ENCODE data around the gene RETREG2.

The RETREG2 gene

DNA sequence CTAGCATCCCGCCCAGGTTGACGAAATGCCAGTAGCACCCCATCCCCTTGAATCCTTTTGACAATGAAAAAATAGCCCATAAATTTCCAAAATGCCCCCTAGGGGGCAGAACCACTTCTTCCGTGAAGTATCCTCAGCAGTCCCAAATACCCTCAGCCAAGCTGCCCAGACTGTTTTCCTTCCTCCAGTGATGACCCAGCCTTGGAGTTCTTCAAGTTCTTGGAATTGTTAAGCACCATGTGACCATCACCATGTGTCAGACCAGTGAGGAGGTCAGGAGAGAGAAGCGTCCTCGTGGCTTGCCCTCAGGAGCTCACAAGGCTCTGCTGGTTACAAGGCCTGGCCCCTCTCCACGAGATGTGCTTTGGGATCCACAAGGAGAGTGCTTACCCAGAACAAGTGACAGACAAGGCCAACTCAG is 6.8 kb upstream of the RETREG2 start:
- peak; percentile 39 for DNase-seq

DNA sequence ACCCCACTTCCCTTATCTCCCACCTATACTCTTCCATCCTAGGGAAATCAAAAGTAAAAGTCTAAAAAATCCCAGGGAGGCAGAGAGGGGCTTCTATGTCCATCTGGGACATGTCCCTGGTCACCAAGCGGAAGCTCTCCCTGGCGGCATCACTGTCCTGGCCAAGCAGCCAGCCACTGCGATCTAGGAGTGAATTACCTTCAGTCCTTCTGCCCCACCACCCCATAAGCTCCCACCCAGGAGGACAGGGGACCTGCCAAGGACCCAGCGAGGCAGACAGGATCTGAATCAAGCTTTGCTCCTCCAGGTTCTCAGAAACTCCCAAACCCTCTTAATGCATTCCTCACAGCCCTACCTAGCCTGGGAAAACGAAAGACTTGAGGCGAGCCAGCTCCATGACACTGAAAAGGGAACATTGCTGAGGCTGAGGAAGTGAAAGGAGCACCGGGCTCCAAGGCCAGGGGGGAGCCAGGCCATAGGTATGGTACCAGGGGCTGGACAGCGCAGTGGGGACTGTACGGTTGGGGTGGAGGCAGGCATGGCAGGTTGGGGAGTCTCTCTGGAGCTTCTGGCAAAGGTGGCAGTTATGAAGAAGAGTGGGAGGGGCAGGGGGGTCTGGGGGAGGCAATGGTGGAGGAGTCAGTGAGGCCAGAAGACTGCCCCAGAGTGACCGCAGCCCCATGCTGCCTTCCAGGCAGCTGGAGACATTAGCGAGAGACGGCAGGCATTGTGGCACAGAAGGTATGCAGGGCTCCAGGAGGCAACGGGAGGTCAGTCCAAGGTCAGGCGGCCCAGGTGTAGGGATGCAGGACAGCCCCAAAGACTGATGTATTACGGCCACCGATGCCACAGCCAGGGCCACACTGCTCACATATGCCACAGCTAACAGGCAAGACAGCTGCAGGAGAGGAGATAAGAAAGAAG is 5.6 kb upstream of the RETREG2 start:
- DNase-seq = no peak

DNA sequence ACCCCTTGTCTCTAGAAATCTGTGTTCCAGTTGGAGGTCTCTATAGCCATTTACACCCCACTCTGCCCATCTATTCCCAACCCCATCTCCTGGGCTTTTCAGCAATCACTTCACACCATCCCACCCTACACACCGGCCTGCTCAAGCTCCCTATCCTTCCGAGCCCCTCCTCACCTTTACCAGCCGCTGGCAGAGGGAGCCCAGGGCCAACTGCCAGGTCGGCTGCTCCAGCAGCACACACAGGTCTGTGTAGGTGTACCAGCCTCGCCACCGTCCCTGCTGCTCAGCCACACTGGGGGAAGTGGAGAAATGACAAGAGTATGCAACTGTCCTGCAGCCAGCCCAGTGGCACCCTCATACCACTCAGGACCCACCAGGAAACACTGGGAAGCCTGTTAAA is 4.9 kb upstream of the RETREG2 start:
- no peak for DNase-seq

DNA sequence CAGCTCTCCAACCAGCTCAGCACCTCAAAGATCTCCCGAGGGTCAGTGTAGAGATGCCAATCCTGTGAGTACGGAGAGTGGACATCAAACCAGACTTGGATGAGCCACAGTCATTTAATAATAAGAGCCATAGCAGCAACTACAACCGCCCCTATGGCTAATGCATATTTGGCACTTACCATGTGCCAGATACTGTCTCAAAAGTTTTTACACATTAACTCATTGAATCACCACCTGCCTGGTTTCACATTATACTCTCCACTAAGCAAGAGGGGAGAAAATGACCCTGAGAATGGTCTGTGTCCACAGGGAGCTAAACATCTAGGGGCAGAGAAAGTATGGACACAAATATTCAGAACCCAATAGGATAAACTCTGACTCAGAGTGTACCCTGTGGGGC is 3.9 kb upstream of the RETREG2 start:
- no peak for DNase-seq

DNA sequence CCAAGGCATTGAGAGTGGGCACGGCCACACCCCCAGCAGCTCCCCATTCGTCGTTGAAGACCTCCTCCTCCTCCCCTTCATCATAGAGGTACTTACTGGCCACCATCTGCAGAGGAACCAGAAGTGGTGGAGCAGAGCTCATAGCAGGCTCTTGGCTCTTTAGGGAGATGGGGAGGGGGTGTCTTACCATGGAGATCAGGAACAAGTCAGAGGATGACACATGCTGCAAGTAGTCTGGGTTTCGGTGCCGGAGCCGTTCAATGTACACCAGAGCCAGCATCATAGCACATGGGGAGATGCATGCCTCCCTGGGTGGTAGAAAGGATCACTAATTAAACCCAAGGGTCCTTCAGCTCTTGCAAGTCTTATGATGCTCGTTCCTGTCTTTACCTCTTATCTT is 3.3 kb upstream of the RETREG2 start:
- no peak for DNase-seq

DNA sequence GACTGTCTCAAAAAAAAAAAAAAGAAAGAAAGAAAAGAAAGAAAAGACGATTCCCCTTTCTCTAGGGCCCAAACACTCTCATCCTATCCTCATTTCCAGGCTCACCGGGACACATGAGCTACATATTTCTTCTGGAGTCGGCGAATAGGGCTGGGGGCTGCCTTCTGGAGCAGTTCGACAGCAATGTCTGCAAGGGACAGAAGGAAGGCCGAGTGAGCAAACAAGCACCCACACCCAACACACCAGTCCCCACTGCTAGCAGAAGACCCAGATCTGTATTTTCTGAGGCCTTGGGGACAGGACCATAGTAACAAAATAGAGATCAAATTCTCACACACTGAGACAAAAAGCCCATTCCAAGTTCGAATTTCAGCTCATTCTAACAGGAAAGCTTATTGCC is 2.6 kb upstream of the RETREG2 start:
- DNase-seq = no peak

DNA sequence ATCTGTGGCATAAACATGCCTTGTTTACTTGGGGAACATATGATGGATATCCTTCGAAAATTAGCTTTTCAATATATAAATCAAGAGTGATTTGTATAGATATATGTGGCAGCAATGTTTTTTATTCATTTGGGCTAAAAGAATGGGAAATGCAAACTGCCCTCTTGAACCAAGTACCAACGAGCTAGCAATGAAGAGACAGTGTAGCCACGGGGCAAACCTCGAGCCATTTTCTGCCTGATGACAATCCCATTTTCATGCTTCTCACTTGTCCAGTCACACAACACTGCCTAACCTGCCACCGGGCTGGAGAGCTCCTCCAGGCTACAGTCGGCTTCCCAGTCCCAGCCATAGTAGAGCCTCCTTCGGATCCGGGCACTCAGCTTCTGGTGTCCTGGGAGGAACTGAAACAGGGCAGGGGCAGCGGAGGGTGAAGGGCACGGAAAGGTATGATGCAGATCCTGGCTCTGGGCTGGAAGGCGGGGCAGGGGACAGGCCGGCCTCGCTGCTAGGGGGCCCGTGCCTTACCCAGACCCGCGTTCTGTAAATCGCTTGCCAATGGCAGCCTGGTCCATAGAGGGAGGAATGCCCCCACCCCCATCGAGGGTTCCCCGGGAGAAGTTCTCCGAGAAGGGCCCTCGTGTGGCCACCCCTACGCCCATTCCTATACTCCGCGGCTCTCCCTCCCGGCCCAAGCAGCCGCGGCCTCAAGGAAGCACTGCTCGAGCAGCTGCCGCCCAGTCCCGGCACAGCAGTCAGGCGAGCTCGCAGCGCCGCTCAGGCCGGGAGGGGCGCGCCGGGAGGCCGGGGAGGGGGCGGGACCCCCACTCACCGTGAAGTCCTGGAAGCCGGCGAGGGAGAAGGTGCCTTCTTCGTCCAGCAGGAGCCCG is 1.9 kb upstream of the RETREG2 start:
- DNase-seq = peak; percentile 63

DNA sequence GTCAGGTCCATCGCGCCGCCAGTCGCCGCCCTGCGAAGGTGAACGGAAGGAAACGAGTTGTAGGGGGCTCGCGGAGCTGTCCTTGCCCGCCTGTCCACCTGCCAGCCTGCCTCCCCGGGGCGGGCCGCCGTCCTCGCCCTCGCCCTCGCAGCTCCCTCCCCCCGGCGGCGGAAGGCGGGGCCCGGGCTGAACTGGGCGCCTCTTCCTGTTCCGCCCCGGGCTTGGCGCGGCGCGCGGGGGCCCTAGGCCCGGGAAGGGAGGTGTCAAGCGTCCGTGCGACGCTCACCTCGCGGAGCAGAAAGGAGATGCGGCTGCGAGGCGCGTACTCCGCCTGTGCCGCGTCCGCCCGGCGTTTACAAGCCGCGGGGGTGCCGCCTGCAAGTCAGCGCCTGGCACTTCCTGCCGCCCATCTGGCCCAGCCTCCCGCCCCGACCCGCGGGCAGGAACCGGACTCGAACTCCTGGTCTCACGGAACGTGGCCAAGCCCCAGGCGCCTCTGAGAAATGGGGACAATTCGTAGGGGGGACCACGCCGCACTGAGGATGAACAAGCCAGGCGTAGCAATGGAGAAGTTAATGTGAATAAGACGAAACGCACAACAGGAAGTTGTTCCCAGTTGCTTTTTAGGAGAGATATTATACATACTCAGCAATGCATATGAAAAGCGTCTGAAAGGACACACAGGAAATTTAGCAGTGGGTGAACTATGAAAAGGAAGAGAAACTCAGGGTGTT is 1.1 kb upstream of the RETREG2 start, which contains the start of gene CNPPD1:
Gene CNPPD1, minus strand, starts transcription at position 108 of the 734 bp plus-strand sequence. Its CDS starts 97 bp downstream, at position 11.
- DNase-seq = peak; percentile 89

DNA sequence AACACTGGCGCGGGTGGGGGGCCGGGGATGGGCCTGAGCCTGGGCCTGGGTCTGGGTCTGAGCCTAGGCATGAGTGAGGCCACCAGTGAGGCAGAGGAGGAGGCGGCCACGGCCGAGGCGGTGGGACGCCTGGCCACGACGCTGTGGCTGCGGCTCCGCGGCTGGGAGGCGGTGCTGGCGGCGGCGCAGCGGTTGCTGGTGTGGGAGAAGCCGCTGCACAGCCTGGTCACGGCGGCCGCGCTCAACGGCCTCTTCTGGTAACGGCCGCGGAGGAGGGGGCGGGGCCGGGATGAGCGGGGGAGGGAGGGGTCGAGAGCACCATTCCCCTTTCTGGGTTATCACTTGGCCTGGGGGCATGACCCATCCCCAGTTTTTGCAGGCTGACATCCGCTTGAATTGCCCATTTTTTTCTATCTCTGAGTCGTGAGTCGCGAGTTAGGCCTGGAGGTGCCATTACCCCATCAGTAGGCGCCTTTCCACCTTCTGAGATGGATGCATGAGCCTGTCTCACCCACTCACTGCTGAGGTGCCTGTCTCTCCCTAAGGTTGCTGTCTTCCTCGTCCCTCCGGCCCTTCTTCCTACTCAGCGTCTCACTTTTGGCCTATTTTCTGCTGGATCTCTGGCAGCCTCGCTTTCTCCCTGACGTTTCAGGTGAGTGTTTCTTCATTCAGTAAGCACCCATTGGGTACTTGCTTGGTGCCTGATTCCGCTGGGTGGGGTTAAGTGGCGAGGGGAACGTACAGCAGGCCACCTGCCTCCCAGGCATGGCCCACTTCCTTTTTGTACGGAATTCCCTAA is 501 bp downstream of the RETREG2 start:
- DNase-seq = peak; percentile 26

DNA sequence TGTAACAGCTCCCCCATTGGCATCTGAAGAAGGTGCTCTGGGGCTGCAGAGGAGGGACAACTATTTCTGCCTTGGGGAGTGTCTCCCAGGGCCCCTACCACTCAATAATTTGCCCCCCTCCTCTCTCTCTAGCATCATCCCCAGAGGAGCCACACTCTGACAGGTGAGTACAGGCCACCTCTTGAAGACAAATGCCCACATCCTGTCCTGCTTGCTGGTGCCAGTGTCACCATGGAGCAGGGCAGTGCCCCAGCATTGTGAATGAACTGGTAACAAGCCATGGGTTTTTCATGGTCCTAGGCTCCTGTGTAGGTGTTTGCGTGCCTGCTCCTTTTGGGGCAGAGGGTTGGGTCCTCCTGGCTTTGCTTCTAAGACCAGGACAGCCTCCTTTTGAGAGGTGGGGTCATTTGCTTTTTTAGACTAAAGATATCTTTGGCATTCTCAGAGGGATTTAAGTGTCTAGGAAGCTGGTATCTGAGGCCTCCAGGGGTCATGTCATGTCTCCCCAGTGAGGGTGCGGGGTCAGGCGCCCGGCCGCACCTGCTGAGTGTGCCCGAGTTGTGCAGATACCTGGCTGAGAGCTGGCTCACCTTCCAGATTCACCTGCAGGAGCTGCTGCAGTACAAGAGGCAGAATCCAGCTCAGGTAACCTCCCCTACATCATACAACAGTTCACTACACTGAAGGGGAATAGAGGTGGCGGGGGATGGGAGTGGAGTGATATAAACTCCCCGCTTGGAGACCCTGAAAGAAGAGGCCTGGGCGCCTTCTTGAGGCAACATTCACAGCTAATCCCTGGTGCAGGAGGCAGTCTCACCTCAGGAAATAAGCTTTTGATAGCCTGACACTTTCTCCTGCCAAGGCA is 1.8 kb downstream of the RETREG2 start:
- no peak for DNase-seq

DNA sequence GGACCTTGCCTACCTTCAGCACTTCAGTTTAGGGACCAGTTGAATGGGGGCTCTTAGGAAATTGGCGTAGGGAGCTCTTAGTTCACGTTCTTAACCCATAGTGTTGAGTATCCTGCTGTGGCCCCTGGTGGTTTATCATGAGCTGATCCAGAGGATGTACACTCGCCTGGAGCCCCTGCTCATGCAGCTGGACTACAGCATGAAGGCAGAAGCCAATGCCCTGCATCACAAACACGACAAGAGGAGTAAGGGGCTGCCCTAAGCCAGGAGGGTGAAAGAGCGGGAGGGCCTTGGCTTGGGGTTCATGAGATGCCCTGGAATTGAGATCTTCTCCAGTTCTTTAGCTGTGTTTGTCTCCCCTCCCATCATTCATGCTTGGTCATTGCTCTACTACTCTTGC is 2.9 kb downstream of the RETREG2 start:
- DNase-seq = no peak

DNA sequence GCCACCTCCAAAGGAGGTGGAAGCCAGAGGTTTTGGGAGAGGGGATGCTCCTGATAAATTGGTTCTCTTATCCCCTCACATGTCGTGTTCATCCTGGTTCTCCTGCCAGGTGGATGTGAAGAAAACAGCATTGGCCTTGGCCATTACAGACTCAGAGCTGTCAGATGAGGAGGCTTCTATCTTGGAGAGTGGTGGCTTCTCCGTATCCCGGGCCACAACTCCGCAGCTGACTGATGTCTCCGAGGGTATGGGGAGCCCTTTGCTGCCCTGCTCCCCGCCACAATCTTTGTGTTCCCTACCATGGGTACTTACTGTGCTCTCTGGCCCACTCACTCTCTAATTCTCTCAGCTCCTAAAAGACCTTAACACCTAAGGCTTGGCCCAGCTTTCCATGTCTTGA is 3.5 kb downstream of the RETREG2 start:
- DNase-seq = no peak

DNA sequence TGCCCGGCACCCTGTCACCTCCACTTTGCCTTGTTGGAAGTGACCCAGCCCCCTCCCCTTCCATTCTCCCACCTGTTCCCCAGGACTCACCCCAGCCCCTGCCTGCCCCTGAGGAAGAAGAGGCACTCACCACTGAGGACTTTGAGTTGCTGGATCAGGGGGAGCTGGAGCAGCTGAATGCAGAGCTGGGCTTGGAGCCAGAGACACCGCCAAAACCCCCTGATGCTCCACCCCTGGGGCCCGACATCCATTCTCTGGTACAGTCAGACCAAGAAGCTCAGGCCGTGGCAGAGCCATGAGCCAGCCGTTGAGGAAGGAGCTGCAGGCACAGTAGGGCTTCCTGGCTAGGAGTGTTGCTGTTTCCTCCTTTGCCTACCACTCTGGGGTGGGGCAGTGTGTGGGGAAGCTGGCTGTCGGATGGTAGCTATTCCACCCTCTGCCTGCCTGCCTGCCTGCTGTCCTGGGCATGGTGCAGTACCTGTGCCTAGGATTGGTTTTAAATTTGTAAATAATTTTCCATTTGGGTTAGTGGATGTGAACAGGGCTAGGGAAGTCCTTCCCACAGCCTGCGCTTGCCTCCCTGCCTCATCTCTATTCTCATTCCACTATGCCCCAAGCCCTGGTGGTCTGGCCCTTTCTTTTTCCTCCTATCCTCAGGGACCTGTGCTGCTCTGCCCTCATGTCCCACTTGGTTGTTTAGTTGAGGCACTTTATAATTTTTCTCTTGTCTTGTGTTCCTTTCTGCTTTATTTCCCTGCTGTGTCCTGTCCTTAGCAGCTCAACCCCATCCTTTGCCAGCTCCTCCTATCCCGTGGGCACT is 4.5 kb downstream of the RETREG2 start:
- peak; percentile 51 for DNase-seq

DNA sequence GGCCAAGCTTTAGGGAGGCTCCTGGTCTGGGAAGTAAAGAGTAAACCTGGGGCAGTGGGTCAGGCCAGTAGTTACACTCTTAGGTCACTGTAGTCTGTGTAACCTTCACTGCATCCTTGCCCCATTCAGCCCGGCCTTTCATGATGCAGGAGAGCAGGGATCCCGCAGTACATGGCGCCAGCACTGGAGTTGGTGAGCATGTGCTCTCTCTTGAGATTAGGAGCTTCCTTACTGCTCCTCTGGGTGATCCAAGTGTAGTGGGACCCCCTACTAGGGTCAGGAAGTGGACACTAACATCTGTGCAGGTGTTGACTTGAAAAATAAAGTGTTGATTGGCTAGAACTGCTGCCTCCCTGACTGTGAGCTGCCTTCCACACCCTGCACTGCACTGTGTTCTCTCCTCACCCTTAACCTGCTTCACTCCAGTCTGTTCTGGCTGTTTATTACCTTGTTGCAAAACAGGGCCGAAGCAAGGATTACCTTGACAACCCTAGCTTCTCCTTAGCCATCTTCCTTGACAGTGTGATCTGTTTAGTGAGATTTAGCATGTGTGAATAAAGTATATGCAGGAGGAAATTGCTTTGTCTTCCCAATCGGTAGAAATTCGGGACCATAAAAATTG is 5.2 kb downstream of the RETREG2 start:
- DNase-seq = no peak

DNA sequence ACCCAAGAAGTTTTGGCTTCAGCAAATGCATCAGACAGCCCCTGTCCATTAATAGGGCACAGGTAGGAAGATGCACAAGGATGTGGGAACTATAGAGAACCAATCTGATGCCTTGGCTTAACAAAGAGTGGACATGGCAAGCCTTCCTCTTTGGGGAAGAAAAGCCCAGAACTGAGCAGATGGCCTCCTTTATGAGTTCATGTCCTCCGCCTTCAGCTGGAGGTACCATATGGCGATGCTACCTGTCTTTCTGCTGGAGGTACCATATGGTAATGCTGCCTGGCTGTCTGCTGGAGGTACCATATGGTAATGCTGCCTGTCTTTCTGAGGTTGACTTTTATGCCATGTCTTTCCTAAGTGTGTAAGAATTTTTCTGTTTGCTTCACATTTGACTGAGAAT is 6.0 kb downstream of the RETREG2 start:
- DNase-seq = no peak

DNA sequence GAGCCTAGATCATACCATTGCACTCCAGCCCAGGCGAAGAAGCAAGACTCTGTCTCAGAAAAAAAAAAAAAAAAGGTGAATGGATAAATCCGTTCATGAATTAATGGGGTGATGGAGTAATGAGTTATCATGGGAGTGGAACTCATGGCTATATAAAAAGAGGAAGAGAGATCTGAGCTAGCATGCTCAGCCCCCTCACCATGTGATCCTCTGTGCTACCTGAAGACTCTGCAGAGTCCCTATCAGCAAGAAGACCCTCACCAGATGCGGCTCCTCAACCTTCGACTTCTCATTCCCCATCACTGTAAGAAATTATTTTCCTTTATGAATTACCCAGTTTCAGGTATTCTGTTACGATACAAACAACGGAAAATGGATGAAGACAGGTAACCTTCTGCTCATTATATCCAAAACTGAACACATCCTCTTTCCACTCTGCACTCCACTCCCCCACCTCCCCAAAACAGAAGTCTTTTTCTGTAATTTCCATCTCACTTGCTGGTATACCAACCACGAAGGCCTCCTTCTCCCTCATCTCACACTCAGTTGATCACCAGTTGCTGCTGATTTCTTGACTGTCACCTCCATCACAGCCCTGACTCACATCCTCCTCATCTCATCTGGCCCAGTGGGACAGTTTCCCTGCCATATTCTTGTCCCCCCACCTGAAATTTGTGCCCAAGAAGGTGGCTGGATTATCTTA is 8.8 kb downstream of the RETREG2 start:
- DNase-seq = no peak

DNA sequence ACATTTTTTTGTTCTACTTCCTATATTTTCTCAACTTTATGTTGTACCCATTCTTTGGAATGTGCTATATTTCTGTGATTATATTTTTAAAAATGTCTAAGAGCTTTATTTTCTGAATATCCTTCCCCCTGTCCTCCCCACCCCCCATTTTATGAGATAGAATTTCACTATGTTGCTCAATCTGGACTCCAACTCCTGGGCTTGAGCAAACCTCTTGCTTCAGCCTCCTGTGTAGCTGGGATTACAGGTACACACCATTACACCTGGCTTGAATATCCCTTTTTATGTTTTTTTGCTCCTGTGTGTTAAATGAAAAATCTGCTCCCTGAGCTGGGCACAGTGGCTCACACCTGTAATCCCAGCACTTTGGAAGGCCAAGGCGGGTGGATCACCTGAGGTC is 19.3 kb downstream of the RETREG2 start:
- DNase-seq = no peak

DNA sequence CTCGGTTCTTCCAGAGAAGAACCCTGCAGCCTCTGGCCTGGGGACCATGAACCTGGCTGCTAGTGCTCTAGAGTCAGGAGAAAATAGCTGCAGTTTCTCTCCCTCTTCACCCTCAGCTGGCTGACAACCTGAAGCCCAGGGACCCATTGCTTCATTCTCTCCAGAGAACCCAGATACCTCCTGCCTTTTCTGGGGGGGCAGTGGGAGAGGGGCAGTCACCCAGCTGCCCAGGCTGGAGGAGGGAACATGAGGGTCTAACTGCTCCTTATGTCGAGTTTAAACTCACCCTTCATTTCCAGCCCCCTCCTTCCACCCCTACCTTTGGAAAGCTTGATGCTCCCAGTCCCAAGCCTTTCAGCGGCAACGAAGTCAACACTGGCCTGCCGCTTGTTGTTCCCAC is 20.9 kb downstream of the RETREG2 start:
- DNase-seq = no peak

All from inflammatory macrophage treated with lipopolysaccharide for 4 hours (primary cell).